Endothelial cell of umbilical vein (primary cell): Measurements from ENCODE around the gene RIMBP2. TPM values are rescaled to one million over a fixed set of nuclear protein-coding genes. Genes with fewer than 3 reads are reported as not detected.

Source experiments
- BruUV-seq: library from RNA; stranded (reverse); fragments of 400-500 nt; replicated peaks from 2 replicates; lab custom pipeline; 2021; lab: Mats Ljungman, UMichigan
- CTCF ChIA-PET: fragments of 300-600, 350-600 bp; sonication (Branson Sonifier 250); formaldehyde crosslinking; loops from one replicate; lab custom pipeline; 2021; ENCODE audit warnings: antibody characterized with exemption, inconsistent platforms; lab: Charles Lee
- POLR2A ChIA-PET: fragments of 300-600, 350-600 bp; sonication (Branson Sonifier 250); formaldehyde crosslinking; loops from one replicate; lab custom pipeline; 2021; ENCODE audit warnings: antibody characterized with exemption, inconsistent platforms; lab: Charles Lee
- DNase-seq: peaks from one replicate; pipeline ENCODE4 v3.0.0-alpha.2; 2011; ENCODE audit warnings: low read depth, low spot score
- FAIRE-seq: peaks from 2 replicates; lab custom pipeline; 2011; peaks lifted over from hg19 to GRCh38; lab: Jason Lieb, UNC
- H2AFZ ChIP-seq: 2 replicates; pipeline ENCODE4 v1.6.0; 2012; ENCODE audit warnings: low read depth, low read length, control low read depth, inconsistent platforms
- H3K27ac ChIP-seq: 2 replicates; pipeline ENCODE4 v1.5.1; 2011; ENCODE audit warnings: low read depth, mild to moderate bottlenecking, control low read depth, low read length, moderate library complexity; ENCODE audit not compliant: insufficient read depth
- H3K27me3 ChIP-seq, 2 experiments: 2 replicates each; pipeline versions ENCODE4 v1.6.0 to v1.6.1; 2011; ENCODE audit warnings: low read length in 2 of 2, mixed read lengths in 1 of 2; ENCODE audit not compliant: control insufficient read depth in 2 of 2, insufficient read depth in 2 of 2
- H3K36me3 ChIP-seq, 2 experiments: 2 replicates in 1 of 2; 3 replicates in 1 of 2; pipeline ENCODE4 v1.5.1; 2011; ENCODE audit warnings: low read length in 2 of 2, mild to moderate bottlenecking in 1 of 2, moderate library complexity in 1 of 2; ENCODE audit not compliant: control insufficient read depth in 2 of 2, insufficient read depth in 2 of 2; ENCODE audit errors: extremely low read depth in 1 of 2
- H3K4me1 ChIP-seq: 3 replicates; pipeline ENCODE4 v1.5.1; 2011; ENCODE audit warnings: mild to moderate bottlenecking, low read length; ENCODE audit not compliant: control insufficient read depth, insufficient read depth; ENCODE audit errors: extremely low read depth
- H3K4me2 ChIP-seq: 2 replicates; pipeline ENCODE4 v1.6.1; 2011; ENCODE audit warnings: low read length, control low read depth, mixed read lengths; ENCODE audit not compliant: insufficient read depth
- H3K4me3 ChIP-seq, 3 experiments: fragments of 200-600 bp in 1 of 3; sonication (generic), shearing (Covaris generic) in 1 of 3; replicated peaks in 1 of 3; 2 replicates each; pipeline ENCODE4 v1.5.1; 2011 to 2016; ENCODE audit warnings: control low read depth in 3 of 3, low read length in 3 of 3, mild to moderate bottlenecking in 2 of 3, inconsistent platforms in 1 of 3, low read depth in 1 of 3, moderate library complexity in 1 of 3; ENCODE audit not compliant: insufficient read depth in 1 of 3
- H3K79me2 ChIP-seq: 2 replicates; pipeline ENCODE4 v1.6.0; 2012; ENCODE audit warnings: low read length, inconsistent platforms; ENCODE audit not compliant: control insufficient read depth, insufficient read depth
- H3K9ac ChIP-seq: replicated peaks from 2 replicates; pipeline ENCODE3; 2011; ENCODE audit warnings: low read length, control low read depth; ENCODE audit not compliant: insufficient read depth; ENCODE audit errors: extremely low read depth
- H3K9me1 ChIP-seq: replicated peaks from 3 replicates; pipeline ENCODE4 v1.6.0; 2011; ENCODE audit warnings: mild to moderate bottlenecking, low read length; ENCODE audit not compliant: control insufficient read depth, insufficient read depth; ENCODE audit errors: extremely low read depth
- H3K9me3 ChIP-seq: replicated peaks from 2 replicates; pipeline ENCODE4 v1.5.1; 2012; ENCODE audit warnings: low read length, inconsistent platforms; ENCODE audit not compliant: control insufficient read depth, insufficient read depth
- H4K20me1 ChIP-seq: replicated peaks from 2 replicates; pipeline ENCODE3; 2011; ENCODE audit warnings: mild to moderate bottlenecking, low read length; ENCODE audit not compliant: control insufficient read depth, insufficient read depth; ENCODE audit errors: extremely low read depth
- CTCF ChIP-seq, 2 donors: IDR thresholded peaks; 1 replicate in 1 of 2; 2 replicates in 1 of 2; pipeline ENCODE4 v1.5.1; 2011; ENCODE audit warnings: low read length in 2 of 2, mild to moderate bottlenecking in 2 of 2, moderate library complexity in 2 of 2, control low read depth in 1 of 2, inconsistent platforms in 1 of 2, low read depth in 1 of 2; ENCODE audit not compliant: insufficient read depth in 1 of 2; ENCODE audit errors: extremely low read depth in 1 of 2
- EZH2 ChIP-seq: IDR thresholded peaks from 2 replicates; pipeline ENCODE4 v1.6.1; 2012; ENCODE audit warnings: borderline replicate concordance, low read depth, mild to moderate bottlenecking, moderate library complexity, low read length, inconsistent platforms; ENCODE audit not compliant: severe bottlenecking
- FOS ChIP-seq: IDR thresholded peaks from 2 replicates; pipeline ENCODE4 v1.6.1; 2011; ENCODE audit warnings: mild to moderate bottlenecking, low read length, moderate library complexity, borderline replicate concordance; ENCODE audit not compliant: insufficient read depth
- GATA2 ChIP-seq: IDR thresholded peaks from 2 replicates; pipeline ENCODE4 v1.7.0; 2011; ENCODE audit warnings: low read depth, mild to moderate bottlenecking, moderate library complexity, mixed read lengths, low read length; ENCODE audit not compliant: insufficient read length, insufficient read depth
- JUN ChIP-seq: IDR thresholded peaks from 2 replicates; pipeline ENCODE4 v1.6.1; 2011; ENCODE audit warnings: borderline replicate concordance, low read depth; ENCODE audit not compliant: insufficient read length, insufficient read depth
- MAX ChIP-seq: IDR thresholded peaks from 2 replicates; pipeline ENCODE4 v1.6.1; 2011; ENCODE audit not compliant: insufficient read depth, insufficient read length
- MYC ChIP-seq: IDR thresholded peaks from one replicate; pipeline ENCODE4 v1.6.1; 2011; ENCODE audit warnings: mild to moderate bottlenecking, low read depth, low read length
- POLR2A ChIP-seq: IDR thresholded peaks from 2 replicates; pipeline ENCODE4 v1.6.1; 2012; ENCODE audit warnings: low read depth, mild to moderate bottlenecking, control low read depth, low read length
- POLR2AphosphoS5 ChIP-seq: IDR thresholded peaks from 2 replicates; pipeline ENCODE4 v1.6.1; 2012; ENCODE audit warnings: low read depth, mild to moderate bottlenecking, control low read depth, low read length, moderate library complexity; ENCODE audit not compliant: insufficient read depth
- dilution Hi-C: fragments of 300-500 bp; cut with MboI; formaldehyde crosslinking; loops from one replicate; pipeline ENCODE4 v1.15.0; 2019; ENCODE audit warnings: low sequenced_read_pairs; ENCODE audit not compliant: extremely low pct_ligation_motif_present
- intact Hi-C: fragments of 100-400 bp; cut with micrococcal nuclease; formaldehyde crosslinking; loops from one replicate; pipeline ENCODE4 v1.10.0; 2022
- polyA plus RNA-seq, 4 experiments: library from polyadenylated mRNA; depleted of rRNA in 3 of 4; stranded (reverse) in 3 of 4; unstranded in 1 of 4; fragments of >200 nt; gene quantifications; 2 replicates each; pipeline versions ENCODE4 v1.2.1 to v1.2.3, GENCODE V29; 2011 to 2012; ENCODE audit warnings: missing spikeins in 1 of 4
- total RNA-seq: library from RNA; stranded (reverse); gene quantifications from 2 replicates; pipeline ENCODE4 v1.2.3, GENCODE V29; 2021

The RIMBP2 gene
- total and polyA plus RNA-seq, 2 donors (not counting 3 experiments of a cell fraction or from before 2014, with no cell fraction given) = 0.04 TPM; not detected in 1

GRCh38 chr12:130593056-130593455 lies 123.0 kb downstream of the RIMBP2 start:
- dilution Hi-C loops = no loop called here
- no peak for TF ChIP-seq FOS
- no peak for TF ChIP-seq EZH2
- no peak for TF ChIP-seq POLR2A
- no peak for TF ChIP-seq MAX
- TF ChIP-seq JUN = no peak
- no peak for TF ChIP-seq GATA2
- TF ChIP-seq MYC = no peak
- CTCF ChIA-PET = no interaction called here

GRCh38 chr12:130592641-130593040 lies 123.5 kb downstream of the RIMBP2 start:
- Histone ChIP-seq H3K4me1 (no peaks in the 10 kb centered on the region), H3K9me3 (peaks cover 11% of the 10 kb centered on the region), H3K27ac (no peak overlapping the region), H3K4me2 (no peak overlapping the region), H3K9me1 (no peaks in the 10 kb centered on the region), H3K4me3 (no peak overlapping the region), H4K20me1 (no peaks in the 10 kb centered on the region), H3K27me3 (no peaks in the 10 kb centered on the region), H3K79me2 (no peaks in the 10 kb centered on the region), H3K36me3 (no peaks in the 10 kb centered on the region), H2AFZ (no peak overlapping the region), H3K9ac (no peak overlapping the region)
- DNase-seq = no peak
- no TSS peak for BruUV-seq
- FAIRE-seq = no peak
- dilution Hi-C loops (no loop called here), intact Hi-C loops (no loop called here)
- TF ChIP-seq POLR2A = no peak
- no peak for TF ChIP-seq FOS
- no peak for TF ChIP-seq JUN
- TF ChIP-seq MAX = no peak
- no peak for TF ChIP-seq MYC
- no peak for TF ChIP-seq POLR2AphosphoS5
- no peak for TF ChIP-seq EZH2
- no peak for TF ChIP-seq CTCF (IDR thresholded peaks at IDR 0.05; ENCODE audit: extremely low read depth in 1 of 2, insufficient read depth in 1 of 2, low read depth in 1 of 2, low read length in 2 of 2)
- TF ChIP-seq GATA2 = no peak
- POLR2A ChIA-PET = no interaction called here
- CTCF ChIA-PET = no interaction called here

More at GRCh38 chr12:130593056-130593455, 123.0 kb downstream of the RIMBP2 start:
- H3K9me1 ChIP-seq = no peaks in the 10 kb centered on the region
- H3K9me3 ChIP-seq = peaks cover 11% of the 10 kb centered on the region
- H3K4me1 ChIP-seq = no peaks in the 10 kb centered on the region
- intact Hi-C loops = no loop called here
- BruUV-seq = no TSS peak
- H4K20me1 ChIP-seq = no peaks in the 10 kb centered on the region
- no peaks in the 10 kb centered on the region for H3K27me3 ChIP-seq
- H3K4me2 ChIP-seq = no peak overlapping the region
- H3K9ac ChIP-seq = no peak overlapping the region
- H3K79me2 ChIP-seq = no peaks in the 10 kb centered on the region
- no peak overlapping the region for H3K4me3 ChIP-seq
- no peak for DNase-seq
- no peak overlapping the region for H3K27ac ChIP-seq
- POLR2A ChIA-PET = no interaction called here
- no peaks in the 10 kb centered on the region for H3K36me3 ChIP-seq
- FAIRE-seq = no peak
- no peak overlapping the region for H2AFZ ChIP-seq
